Left renal cortex interstitium (tissue), 4 donors: ENCODE measurements around the gene LLGL1. TPM values are rescaled to one million over a fixed set of nuclear protein-coding genes. Genes with fewer than 3 reads are reported as not detected.

Experiments used
- DNase-seq, 4 donors: peaks; one replicate each; pipeline ENCODE4 v3.0.0-alpha.2; 2013; ENCODE audit warnings: low read depth in 4 of 4, low spot score in 2 of 4, missing footprints in 1 of 4
- polyA plus RNA-seq, 4 donors: library from polyadenylated mRNA; unstranded; fragments of 120-200 nt; gene quantifications; one replicate each; pipeline ENCODE4 v1.2.1, GENCODE V29; 2013; ENCODE audit not compliant: insufficient read length in 4 of 4

Gene LLGL1
- polyA plus RNA-seq, 4 donors, result 25.7 to 41.7 (median 35.9) TPM

- DNase-seq, result no peak
Observed at GRCh38 chr17:18228176-18228682, 2.8 kb downstream of the LLGL1 start.

GRCh38 chr17:18229254-18229653, 3.8 kb downstream of the LLGL1 start:
- no peak for DNase-seq

DNA sequence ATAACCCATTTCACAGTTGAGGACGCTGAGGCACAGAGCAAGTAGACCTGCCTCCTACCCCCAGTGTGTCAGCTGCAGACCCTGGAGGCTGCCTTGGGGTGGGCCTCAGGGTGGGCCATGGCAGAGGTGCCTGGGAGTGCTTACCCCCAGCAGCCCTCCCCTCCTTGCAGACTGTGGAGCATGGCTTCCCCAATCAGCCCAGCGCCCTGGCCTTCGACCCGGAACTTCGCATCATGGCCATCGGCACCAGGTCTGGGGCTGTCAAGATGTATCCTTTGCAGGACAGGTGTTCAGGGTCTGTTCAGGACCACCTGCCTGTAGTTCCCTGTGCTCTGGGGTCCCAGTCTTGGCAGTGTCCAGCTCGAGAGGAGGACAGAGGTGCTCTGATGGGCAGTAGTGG, 4.3 kb downstream of the LLGL1 start:
- DNase-seq, result no peak

DNA sequence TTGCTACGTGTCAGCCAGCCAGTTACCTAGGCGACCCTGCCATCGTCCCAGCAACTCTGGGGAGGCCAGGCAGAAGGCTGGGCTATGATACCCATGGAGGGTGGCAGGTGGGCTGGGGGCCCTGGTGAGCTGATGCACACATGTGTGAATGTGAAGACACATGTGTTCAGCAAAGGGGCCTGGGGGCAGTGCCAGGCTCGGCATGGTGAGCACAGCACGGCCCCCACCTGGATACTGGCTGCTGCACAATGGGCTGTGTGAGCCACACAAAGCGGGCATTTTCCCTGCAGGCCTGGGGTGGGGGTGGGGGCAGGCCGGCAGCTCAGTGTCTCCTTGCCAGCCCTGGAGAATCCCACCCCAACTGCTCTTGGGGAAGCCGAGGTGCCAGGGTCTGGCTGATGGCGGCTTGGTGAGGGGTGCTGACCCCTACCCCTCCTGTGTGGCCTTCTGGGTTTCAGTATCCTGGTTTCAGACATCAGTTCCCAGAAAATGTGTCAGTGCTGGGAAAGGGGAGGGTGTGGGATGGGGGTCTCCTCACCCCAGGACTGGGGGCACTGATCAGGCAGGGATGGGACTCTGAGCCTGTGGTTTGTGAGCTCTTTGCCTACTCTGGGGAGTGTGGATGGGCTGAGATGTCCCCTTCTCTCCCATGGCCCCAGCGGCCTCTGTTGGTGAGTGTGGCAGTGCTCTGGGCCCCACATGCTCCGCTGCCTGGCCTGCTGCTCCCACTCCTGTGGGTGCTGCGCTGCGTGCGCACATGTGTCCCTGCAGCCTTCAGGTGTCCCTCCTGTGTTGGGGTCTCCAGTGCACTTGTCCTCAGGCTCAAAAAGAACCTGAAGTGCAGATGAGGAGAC, 5.1 kb downstream of the LLGL1 start:
- DNase-seq, result no peak

- no peak for DNase-seq
Observed at GRCh38 chr17:18231164-18231563, 5.7 kb downstream of the LLGL1 start.

GRCh38 chr17:18233803-18234518, 8.5 kb downstream of the LLGL1 start:
- no peak for DNase-seq

- DNase-seq, result no peak
Observed at GRCh38 chr17:18234853-18235380, 9.5 kb downstream of the LLGL1 start.

DNA sequence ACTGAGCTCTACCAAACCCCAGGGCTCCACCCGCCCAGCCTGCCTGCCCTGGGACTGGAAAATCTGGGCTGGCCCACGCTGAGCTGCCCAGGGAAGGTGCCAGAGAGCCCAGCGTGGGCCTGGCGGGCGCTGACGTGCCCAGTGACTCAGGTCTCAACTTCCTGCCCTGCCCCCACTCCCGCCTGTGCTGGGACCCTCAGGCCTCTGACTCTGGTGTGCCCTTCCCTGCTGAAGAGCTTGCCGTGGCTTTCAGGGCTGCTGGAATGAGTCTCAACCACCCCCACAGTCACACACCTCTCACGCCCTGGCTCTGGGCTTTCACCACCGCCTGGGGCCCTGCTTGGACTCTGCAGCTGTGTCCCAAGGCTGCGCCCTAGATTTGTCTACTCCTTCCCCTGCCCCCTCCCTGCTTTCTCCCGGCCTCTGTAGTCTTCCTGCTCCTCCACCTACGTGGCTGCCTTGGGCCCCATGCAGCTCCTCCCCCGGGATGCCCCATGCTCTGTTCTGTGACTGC, 10.4 kb downstream of the LLGL1 start:
- DNase-seq, result no peak

DNA sequence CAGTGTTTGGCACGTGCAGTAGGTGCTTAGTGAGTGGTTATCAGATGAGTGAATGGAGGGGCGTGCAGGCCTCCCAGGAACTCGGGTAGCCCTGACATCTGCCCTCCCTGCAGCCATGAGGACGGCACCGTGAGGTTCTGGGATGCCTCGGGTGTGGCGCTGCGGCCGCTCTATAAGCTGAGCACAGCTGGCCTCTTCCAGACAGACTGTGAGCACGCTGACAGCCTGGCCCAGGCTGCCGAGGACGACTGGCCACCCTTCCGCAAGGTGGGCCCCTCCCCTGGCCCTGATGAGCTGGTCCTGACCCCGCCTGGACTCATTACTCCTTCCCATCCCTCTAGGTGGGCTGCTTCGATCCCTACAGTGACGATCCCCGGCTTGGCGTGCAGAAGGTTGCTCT, 11.1 kb downstream of the LLGL1 start:
- DNase-seq, result no peak

DNA sequence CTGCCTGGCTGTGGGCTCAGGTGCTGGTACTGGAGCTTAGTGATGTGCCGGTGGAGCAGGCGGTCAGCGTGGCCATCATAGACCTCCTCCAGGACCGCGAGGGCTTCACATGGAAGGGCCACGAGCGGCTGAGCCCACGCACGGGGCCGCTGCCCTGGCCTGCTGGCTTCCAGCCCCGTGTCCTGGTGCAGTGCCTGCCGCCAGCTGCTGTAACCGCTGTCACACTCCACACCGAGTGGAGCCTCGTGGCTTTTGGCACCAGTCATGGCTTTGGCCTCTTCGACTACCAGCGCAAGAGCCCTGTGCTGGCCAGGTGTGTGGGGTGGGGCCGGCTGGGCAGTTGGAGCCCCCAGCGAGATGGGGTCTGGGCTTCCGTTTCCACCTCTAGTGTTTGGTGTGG, 12.0 kb downstream of the LLGL1 start:
- no peak for DNase-seq

- DNase-seq, result no peak
Observed at GRCh38 chr17:18238299-18238698, 12.9 kb downstream of the LLGL1 start.

DNA sequence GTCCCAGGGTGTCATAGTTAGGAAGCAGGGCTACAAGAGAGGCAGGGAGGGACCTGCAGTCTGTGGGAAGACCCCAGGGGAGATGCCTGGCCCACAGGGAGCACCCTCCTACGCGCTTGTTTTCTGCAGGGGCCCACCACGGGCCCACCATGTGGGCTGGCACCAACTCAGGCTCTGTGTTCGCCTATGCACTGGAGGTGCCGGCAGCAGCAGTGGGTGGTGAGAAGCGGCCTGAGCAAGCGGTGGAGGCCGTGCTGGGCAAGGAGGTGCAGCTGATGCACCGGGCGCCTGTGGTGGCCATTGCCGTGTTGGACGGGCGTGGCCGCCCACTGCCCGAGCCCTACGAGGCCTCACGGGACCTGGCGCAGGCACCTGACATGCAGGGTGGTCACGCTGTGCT, 15.0 kb downstream of the LLGL1 start:
- DNase-seq, result no peak

- no peak for DNase-seq
Observed at GRCh38 chr17:18241229-18241871, 15.9 kb downstream of the LLGL1 start.

DNA sequence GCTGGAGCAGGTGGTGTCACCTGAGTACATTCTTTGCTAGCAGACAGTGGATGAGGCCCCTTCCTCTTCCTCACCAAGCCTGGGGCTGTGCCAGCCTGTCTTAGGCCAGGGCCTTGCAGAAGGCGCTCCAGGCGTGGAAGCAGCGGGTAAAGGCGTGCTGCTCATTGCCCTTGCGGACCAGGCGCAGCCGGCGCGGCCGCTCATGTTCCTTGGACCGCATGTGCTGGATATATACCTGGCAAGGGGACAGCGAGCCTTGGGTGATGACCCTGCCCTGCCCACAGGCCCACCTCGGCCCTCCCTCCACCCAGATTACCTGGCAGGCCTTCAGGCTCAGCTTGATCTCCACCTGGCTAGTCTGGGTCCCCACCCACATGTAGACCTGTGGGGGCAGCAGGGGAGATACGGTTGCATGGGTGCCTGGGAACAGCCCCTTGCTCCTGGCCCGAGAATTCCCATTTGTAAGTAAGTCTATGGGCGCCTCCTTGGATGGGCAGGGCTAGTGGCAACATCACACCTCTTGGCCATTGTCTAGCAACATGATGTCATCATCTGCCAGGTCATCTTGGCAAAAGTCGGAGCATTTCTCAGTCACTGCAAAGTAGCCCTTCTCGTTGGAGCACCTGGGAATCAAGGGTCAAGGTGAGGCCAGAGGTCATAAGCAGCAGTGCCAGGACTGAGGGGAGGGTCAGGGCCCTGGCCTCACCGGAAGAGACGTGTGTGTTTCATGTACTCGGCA, 19.8 kb downstream of the LLGL1 start:
- no peak for DNase-seq

GRCh38 chr17:18246109-18246725, 20.8 kb downstream of the LLGL1 start:
- no peak for DNase-seq

- DNase-seq, result no peak
Observed at GRCh38 chr17:18246880-18247612, 21.6 kb downstream of the LLGL1 start.

- no peak for DNase-seq
Observed at GRCh38 chr17:18247613-18248001, 22.2 kb downstream of the LLGL1 start.

GRCh38 chr17:18248300-18248731, 22.9 kb downstream of the LLGL1 start:
- no peak for DNase-seq

DNA sequence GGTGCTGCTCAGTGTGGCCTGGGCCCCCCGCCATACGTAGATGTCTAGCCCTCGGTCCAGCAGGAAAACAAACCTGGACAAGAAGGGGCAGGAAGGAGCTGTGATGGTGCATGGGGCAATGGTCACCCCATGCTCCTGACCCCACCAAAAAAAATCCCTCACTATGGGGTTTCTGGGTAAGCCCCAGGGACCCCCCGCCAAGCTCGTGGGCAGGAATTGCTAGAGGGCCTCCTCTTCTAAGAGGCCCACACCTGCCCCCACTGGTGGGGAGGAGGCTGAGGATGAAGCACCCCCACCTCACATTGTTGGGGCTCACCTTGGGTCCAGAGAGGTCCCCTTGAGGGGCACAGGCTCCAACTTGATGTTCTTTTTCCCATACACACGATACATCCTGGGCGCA, 23.4 kb downstream of the LLGL1 start:
- DNase-seq, result no peak
